ENCODE data around the gene KCNN3.

DNA sequence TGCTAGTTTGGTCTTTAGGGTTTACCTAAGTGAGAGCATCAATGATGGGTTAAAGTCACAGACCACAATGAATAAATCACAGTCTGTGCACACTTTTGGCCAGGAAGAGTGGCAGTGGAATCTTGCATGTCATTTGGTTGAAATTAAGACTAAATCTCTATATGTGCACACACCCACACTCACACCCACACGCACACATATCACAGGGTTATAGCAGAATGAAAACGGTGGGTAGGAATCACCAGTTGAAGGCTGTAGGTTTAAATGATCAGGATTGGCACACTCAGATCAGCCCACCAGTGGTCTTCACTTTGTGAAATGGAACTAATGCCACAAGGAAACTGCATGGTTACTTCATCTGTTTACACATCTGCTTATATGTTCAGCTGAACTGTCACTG is 164.5 kb downstream of the KCNN3 start:
- TF ChIP-seq EZH2 (IDR thresholded peaks at IDR 0.05; ENCODE audit: borderline replicate concordance, low read depth, low read length, poor library complexity, severe bottlenecking), result no peak
- TF ChIP-seq, protein P1, sequence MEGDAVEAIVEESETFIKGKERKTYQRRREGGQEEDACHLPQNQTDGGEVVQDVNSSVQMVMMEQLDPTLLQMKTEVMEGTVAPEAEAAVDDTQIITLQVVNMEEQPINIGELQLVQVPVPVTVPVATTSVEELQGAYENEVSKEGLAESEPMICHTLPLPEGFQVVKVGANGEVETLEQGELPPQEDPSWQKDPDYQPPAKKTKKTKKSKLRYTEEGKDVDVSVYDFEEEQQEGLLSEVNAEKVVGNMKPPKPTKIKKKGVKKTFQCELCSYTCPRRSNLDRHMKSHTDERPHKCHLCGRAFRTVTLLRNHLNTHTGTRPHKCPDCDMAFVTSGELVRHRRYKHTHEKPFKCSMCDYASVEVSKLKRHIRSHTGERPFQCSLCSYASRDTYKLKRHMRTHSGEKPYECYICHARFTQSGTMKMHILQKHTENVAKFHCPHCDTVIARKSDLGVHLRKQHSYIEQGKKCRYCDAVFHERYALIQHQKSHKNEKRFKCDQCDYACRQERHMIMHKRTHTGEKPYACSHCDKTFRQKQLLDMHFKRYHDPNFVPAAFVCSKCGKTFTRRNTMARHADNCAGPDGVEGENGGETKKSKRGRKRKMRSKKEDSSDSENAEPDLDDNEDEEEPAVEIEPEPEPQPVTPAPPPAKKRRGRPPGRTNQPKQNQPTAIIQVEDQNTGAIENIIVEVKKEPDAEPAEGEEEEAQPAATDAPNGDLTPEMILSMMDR (conservative IDR thresholded peaks at IDR 0.05; ENCODE audit: low read depth, low read length), result no peak
